WTC11 (cell line): ENCODE measurements around the gene XAB2. TPM values are rescaled to one million over a fixed set of nuclear protein-coding genes. Genes with fewer than 3 reads are reported as not detected.

ENCODE experiments used
- ATAC-seq: fragments of 200-7000 bp; cut with Tn5 transposase; 2 replicates; pipeline ENCODE4 v1.10.0; 2021; ENCODE audit warnings: mild to moderate bottlenecking, moderate library complexity
- CTCF ChIA-PET: fragments of 300-600 bp; sonication (Branson Sonifier 250); formaldehyde crosslinking; loops from one replicate; lab custom pipeline; 2021; ENCODE audit warnings: antibody characterized with exemption; lab: Charles Lee
- POLR2A ChIA-PET: fragments of 350-600 bp; sonication (Branson Sonifier 250); formaldehyde crosslinking; loops from one replicate; lab custom pipeline; 2021; ENCODE audit warnings: antibody characterized with exemption; lab: Charles Lee
- DNase-seq: peaks from one replicate; pipeline ENCODE4 v3.0.0; 2021; ENCODE audit warnings: low spot score
- H3K27ac Mint-ChIP-seq: 2 replicates; pipeline ENCODE4 v1.8.0; 2021; ENCODE audit warnings: mixed read lengths
- H3K27me3 Mint-ChIP-seq: 2 replicates; pipeline ENCODE4 v1.8.0; 2021; ENCODE audit warnings: low read depth, mild to moderate bottlenecking, moderate library complexity, mixed read lengths
- H3K36me3 Mint-ChIP-seq: 2 replicates; pipeline ENCODE4 v1.8.0; 2021; ENCODE audit warnings: mixed read lengths
- H3K4me1 Mint-ChIP-seq: 2 replicates; pipeline ENCODE4 v1.8.0; 2022; ENCODE audit warnings: mixed read lengths
- H3K4me3 Mint-ChIP-seq: 2 replicates; pipeline ENCODE4 v1.8.0; 2021; ENCODE audit warnings: mild to moderate bottlenecking, moderate library complexity, mixed read lengths
- H3K9me3 Mint-ChIP-seq: 2 replicates; pipeline ENCODE4 v1.8.0; 2021; ENCODE audit warnings: mixed read lengths
- AFF4 ChIP-seq: sonication (generic); formaldehyde crosslinking; IDR thresholded peaks from 2 replicates; pipeline ENCODE4 v1.8.1; 2023; ENCODE audit warnings: mild to moderate bottlenecking, missing genetic modification reagents, borderline replicate concordance
- ATF1 ChIP-seq: sonication (generic); formaldehyde crosslinking; IDR thresholded peaks from 2 replicates; pipeline ENCODE4 v1.8.1; 2023; ENCODE audit warnings: mild to moderate bottlenecking, moderate library complexity, missing genetic modification reagents
- CREB1 ChIP-seq: sonication (generic); formaldehyde crosslinking; IDR thresholded peaks from 2 replicates; pipeline ENCODE4 v1.8.0; 2023; ENCODE audit warnings: mild to moderate bottlenecking, missing genetic modification reagents
- CREM ChIP-seq: sonication (generic); formaldehyde crosslinking; IDR thresholded peaks from 2 replicates; pipeline ENCODE4 v1.8.1; 2022; ENCODE audit warnings: mild to moderate bottlenecking, missing genetic modification reagents, moderate library complexity
- ERG ChIP-seq: fragments of 250-450 bp; sonication (Bioruptor Pico); IDR thresholded peaks from 2 replicates; pipeline ENCODE4 v1.8.0; 2021; ENCODE audit warnings: mild to moderate bottlenecking
- GTF2I ChIP-seq: fragments of 250-450 bp; sonication (Bioruptor Pico); conservative IDR thresholded peaks from 2 replicates; pipeline ENCODE4 v1.4.0; 2021; ENCODE audit warnings: mild to moderate bottlenecking
- HMGXB4 ChIP-seq: sonication (generic); formaldehyde crosslinking; IDR thresholded peaks from 2 replicates; pipeline ENCODE4 v1.8.1; 2023; ENCODE audit warnings: mild to moderate bottlenecking, moderate library complexity, missing genetic modification reagents
- NR3C1 ChIP-seq: sonication (generic); formaldehyde crosslinking; conservative IDR thresholded peaks from 2 replicates; pipeline ENCODE4 v1.8.1; 2023; ENCODE audit warnings: low read depth, mild to moderate bottlenecking, missing genetic modification reagents
- PRRX2 ChIP-seq: fragments of 250-450 bp; sonication (Bioruptor Pico); IDR thresholded peaks from 2 replicates; pipeline ENCODE4 v1.8.0; 2021; ENCODE audit warnings: mild to moderate bottlenecking
- RELA ChIP-seq: sonication (generic); formaldehyde crosslinking; IDR thresholded peaks from 2 replicates; pipeline ENCODE4 v1.8.1; 2022; ENCODE audit warnings: missing genetic modification reagents, mild to moderate bottlenecking, borderline replicate concordance
- SOX15 ChIP-seq: fragments of 250-450 bp; sonication (Bioruptor Pico); IDR thresholded peaks from 2 replicates; pipeline ENCODE4 v1.9.0; 2021; ENCODE audit warnings: mild to moderate bottlenecking
- SP1 ChIP-seq: sonication (generic); formaldehyde crosslinking; conservative IDR thresholded peaks from 2 replicates; pipeline ENCODE4 v1.8.1; 2022; ENCODE audit warnings: missing genetic modification reagents
- TCF7 ChIP-seq: sonication (generic); formaldehyde crosslinking; IDR thresholded peaks from 2 replicates; pipeline ENCODE4 v1.8.0; 2022; ENCODE audit warnings: mild to moderate bottlenecking, low read depth, missing genetic modification reagents, moderate library complexity
- ZMAT4 ChIP-seq: fragments of 250-450 bp; sonication (Bioruptor Pico); IDR thresholded peaks from 2 replicates; pipeline ENCODE4 v1.9.0; 2021; ENCODE audit warnings: mild to moderate bottlenecking
- ZNF219 ChIP-seq: sonication (generic); formaldehyde crosslinking; IDR thresholded peaks from 2 replicates; pipeline ENCODE4 v1.8.0; 2023; ENCODE audit warnings: missing genetic modification reagents, mild to moderate bottlenecking, borderline replicate concordance
- ZNF263 ChIP-seq: sonication (generic); formaldehyde crosslinking; IDR thresholded peaks from 2 replicates; pipeline ENCODE4 v1.8.1; 2022; ENCODE audit warnings: low read depth, mild to moderate bottlenecking, moderate library complexity, missing genetic modification reagents
- ZNF425 ChIP-seq: fragments of 250-450 bp; sonication (Bioruptor Pico); conservative IDR thresholded peaks from 2 replicates; pipeline ENCODE4 v1.9.0; 2021; ENCODE audit warnings: mild to moderate bottlenecking
- ZNF532 ChIP-seq: fragments of 250-450 bp; sonication (Bioruptor Pico); IDR thresholded peaks from 2 replicates; pipeline ENCODE4 v1.9.0; 2021; ENCODE audit warnings: mild to moderate bottlenecking, borderline replicate concordance
- ZNF671 ChIP-seq: fragments of 250-450 bp; sonication (Bioruptor Pico); IDR thresholded peaks from 2 replicates; pipeline ENCODE4 v1.8.0; 2021; ENCODE audit warnings: mild to moderate bottlenecking
- total RNA-seq: library from RNA; stranded (reverse); gene quantifications from 3 replicates; pipeline ENCODE4 v1.2.3, GENCODE V29; 2021
- TF ChIP-seq, protein P1 (sequence below): sonication (generic); formaldehyde crosslinking; IDR thresholded peaks from 2 replicates; pipeline ENCODE4 v1.8.1; 2023; ENCODE audit warnings: mild to moderate bottlenecking, missing genetic modification reagents, moderate library complexity
- TF ChIP-seq, protein P2 (sequence below): sonication (generic); formaldehyde crosslinking; conservative IDR thresholded peaks from 2 replicates; pipeline ENCODE4 v1.8.1; 2022; ENCODE audit warnings: mild to moderate bottlenecking, missing genetic modification reagents

XAB2 gene
- total RNA-seq, 1 experiment from 2014 or later = 65.7 TPM

DNA sequence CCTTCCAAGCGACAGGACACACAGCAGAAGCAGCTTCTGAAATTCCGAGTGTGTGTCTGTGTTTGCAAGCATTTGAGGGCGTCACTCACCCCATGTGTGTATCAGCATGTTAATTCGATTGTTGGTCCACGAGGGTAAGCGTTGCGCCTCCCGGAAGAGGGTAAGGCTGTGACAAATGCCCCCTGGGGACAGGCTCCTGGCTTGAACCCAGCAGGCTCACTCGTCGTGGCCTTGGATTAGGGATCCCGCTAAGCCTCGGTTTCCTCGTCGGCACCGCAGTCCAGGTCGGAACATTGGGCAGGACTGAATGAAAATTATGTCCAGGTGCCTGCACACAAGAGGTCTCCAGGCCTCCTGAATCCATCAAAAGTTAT lies 7.0 kb upstream of the XAB2 start:
- H3K27me3 Mint-ChIP-seq = peaks cover 30% of the 10 kb centered on the region
- H3K9me3 Mint-ChIP-seq = peaks cover 8% of the 10 kb centered on the region
- ChIA-PET CTCF (interaction anchor here (1.0 to 1.2 kb wide), 2 partner anchors 44 to 68 kb away, joined by 3 to 9 read pairs; partner anchors contain the start of gene TRAPPC5), POLR2A (no interaction called here)
- no peak for DNase-seq
- H3K36me3 Mint-ChIP-seq = peaks cover 7% of the 10 kb centered on the region; the same call in 1 of the 2 replicates
- H3K4me3 Mint-ChIP-seq = peak overlapping the region; percentile 71
- H3K4me1 Mint-ChIP-seq = no peaks in the 10 kb centered on the region
- ATAC-seq = no peak
- no peak overlapping the region for H3K27ac Mint-ChIP-seq
- TF ChIP-seq PRRX2 (CRISPR knock-in tag) (no peak), ZMAT4 (CRISPR knock-in tag) (no peak), CREB1 (CRISPR knock-in tag) (no peak), ZNF219 (CRISPR knock-in tag) (no peak), NR3C1 (CRISPR knock-in tag) (no peak), HMGXB4 (CRISPR knock-in tag) (no peak), ATF1 (CRISPR knock-in tag) (no peak), ZNF263 (CRISPR knock-in tag) (no peak), CREM (CRISPR knock-in tag) (no peak), SP1 (CRISPR knock-in tag) (no peak), TCF7 (no peak), ZNF671 (CRISPR knock-in tag) (no peak), RELA (CRISPR knock-in tag) (no peak), ZNF425 (no peak), GTF2I (CRISPR knock-in tag) (no peak), ERG (CRISPR knock-in tag) (no peak)
- TF ChIP-seq, protein P1, sequence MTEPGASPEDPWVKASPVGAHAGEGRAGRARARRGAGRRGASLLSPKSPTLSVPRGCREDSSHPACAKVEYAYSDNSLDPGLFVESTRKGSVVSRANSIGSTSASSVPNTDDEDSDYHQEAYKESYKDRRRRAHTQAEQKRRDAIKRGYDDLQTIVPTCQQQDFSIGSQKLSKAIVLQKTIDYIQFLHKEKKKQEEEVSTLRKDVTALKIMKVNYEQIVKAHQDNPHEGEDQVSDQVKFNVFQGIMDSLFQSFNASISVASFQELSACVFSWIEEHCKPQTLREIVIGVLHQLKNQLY (CRISPR knock-in tag) = no peak
- TF ChIP-seq, protein P2, sequence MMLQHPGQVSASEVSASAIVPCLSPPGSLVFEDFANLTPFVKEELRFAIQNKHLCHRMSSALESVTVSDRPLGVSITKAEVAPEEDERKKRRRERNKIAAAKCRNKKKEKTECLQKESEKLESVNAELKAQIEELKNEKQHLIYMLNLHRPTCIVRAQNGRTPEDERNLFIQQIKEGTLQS (CRISPR knock-in tag) = no peak

DNA sequence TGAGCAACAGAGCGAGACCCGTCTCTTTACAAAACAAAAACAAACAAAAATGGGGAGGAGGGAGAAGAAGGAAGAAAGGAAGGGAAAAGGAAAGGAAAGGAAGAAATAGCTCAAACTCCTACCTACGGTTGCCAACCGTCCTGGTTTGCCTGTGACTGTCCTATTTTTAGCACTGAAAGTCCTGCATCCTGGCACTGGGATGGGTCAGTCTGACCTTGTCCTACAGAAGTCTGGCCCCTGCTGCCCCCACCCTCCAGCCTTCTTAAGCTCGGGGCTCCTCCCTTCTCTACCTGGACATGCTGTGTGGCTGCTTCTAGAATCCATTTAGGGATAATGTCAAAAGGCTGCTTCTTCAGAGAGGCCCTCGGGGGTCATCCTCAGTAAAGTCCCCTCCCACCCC lies 6.3 kb upstream of the XAB2 start:
- H3K4me3 Mint-ChIP-seq = peak overlapping the region; percentile 71
- CTCF ChIA-PET = interaction anchor here (1.0 to 1.2 kb wide), 2 partner anchors 45 to 67 kb away, joined by 3 to 9 read pairs; partner anchors contain the start of gene TRAPPC5
- TF ChIP-seq PRRX2 (CRISPR knock-in tag) (no peak), SOX15 (CRISPR knock-in tag) (no peak), ZNF219 (CRISPR knock-in tag) (no peak), SP1 (CRISPR knock-in tag) (no peak), AFF4 (CRISPR knock-in tag) (no peak), ZNF532 (CRISPR knock-in tag) (no peak)

More for the DNA sequence above, 6.3 kb upstream of the XAB2 start:
- Mint-ChIP-seq H3K4me1 (peaks cover 2% of the 10 kb centered on the region), H3K36me3 (peaks cover 7% of the 10 kb centered on the region; the same call in 1 of the 2 replicates), H3K27ac (no peak overlapping the region), H3K27me3 (peaks cover 30% of the 10 kb centered on the region), H3K9me3 (peaks cover 8% of the 10 kb centered on the region)
- DNase-seq (no peak), ATAC-seq (no peak)
- POLR2A ChIA-PET = no interaction called here
